H1 (cell line): ENCODE measurements around the gene DNAH12. TPM values are rescaled to one million over a fixed set of nuclear protein-coding genes. Genes with fewer than 3 reads are reported as not detected.

Source experiments
- CBX5 ChIP-seq: fragments of 300-800, 300-1000 bp; sonication (generic); IDR thresholded peaks from 2 replicates; pipeline ENCODE4 v1.7.1; 2016; ENCODE audit warnings: antibody characterized with exemption, low read length, low read depth
- CHD2 ChIP-seq: IDR thresholded peaks from 2 replicates; pipeline ENCODE4 v1.6.1; 2012; ENCODE audit warnings: low read length, improper control_type of control experiment
- KDM4A ChIP-seq: IDR thresholded peaks from one replicate; pipeline ENCODE4 v1.7.1; 2012; ENCODE audit warnings: low read depth, mild to moderate bottlenecking, moderate library complexity, low read length, inconsistent platforms; ENCODE audit not compliant: severe bottlenecking
- RAD21 ChIP-seq, 2 experiments: IDR thresholded peaks in 1 of 2; conservative IDR thresholded peaks in 1 of 2; 2 replicates each; pipeline ENCODE4 v1.6.1; 2011; ENCODE audit warnings: low read depth in 2 of 2, low read length in 2 of 2, improper control_type of control experiment in 1 of 2, inconsistent platforms in 1 of 2, mild to moderate bottlenecking in 1 of 2, moderate library complexity in 1 of 2
- SRF ChIP-seq: IDR thresholded peaks from 2 replicates; pipeline ENCODE4 v1.6.1; 2011; ENCODE audit warnings: mild to moderate bottlenecking, low read depth, low read length, moderate library complexity
- polyA plus RNA-seq, 7 experiments: library from polyadenylated mRNA; depleted of rRNA in 3 of 7; stranded (reverse) in 5 of 7; unstranded in 2 of 7; fragments of >200 nt in 5 of 7; fragments of 200-250 nt in 2 of 7; gene quantifications; 1 replicate in 5 of 7; 2 replicates in 1 of 7; 4 replicates in 1 of 7; pipeline versions ENCODE4 v1.2.1 to v1.2.3, GENCODE V29; 2011 to 2013; ENCODE audit warnings: missing spikeins in 2 of 7, mixed read lengths in 2 of 7
- total RNA-seq: library from RNA; stranded (reverse); fragmentation: NEBNext Ultra II Directional; extraction: Animal tissue kit (Norgen Biotek cat#: 25700); gene quantifications from 2 replicates; pipeline ENCODE4 v1.2.1, GENCODE V29; 2021

DNAH12 gene
- total and polyA plus RNA-seq, 2 of the 8 experiments (the other 6 are each of a cell fraction or from before 2014, with no cell fraction given): not detected

GRCh38 chr3:57577801-57578200 is 33.7 kb upstream of the DNAH12 start (continued):
- TF ChIP-seq KDM4A: no peak
- no peak for TF ChIP-seq RAD21 (IDR thresholded peaks at IDR 0.05 in 1 of 2, conservative IDR thresholded peaks at IDR 0.05 in 1 of 2; ENCODE audit: low read depth in 2 of 2, low read length in 2 of 2)
- TF ChIP-seq SRF: no peak
- TF ChIP-seq CHD2: no peak
- TF ChIP-seq CBX5: no peak
